GM03348 (cell line): ENCODE measurements around the gene TMEM132E.

Source experiments
- DNase-seq: peaks from one replicate; pipeline ENCODE4 v3.0.0; 2012; ENCODE audit warnings: low spot score

TMEM132E gene

DNA sequence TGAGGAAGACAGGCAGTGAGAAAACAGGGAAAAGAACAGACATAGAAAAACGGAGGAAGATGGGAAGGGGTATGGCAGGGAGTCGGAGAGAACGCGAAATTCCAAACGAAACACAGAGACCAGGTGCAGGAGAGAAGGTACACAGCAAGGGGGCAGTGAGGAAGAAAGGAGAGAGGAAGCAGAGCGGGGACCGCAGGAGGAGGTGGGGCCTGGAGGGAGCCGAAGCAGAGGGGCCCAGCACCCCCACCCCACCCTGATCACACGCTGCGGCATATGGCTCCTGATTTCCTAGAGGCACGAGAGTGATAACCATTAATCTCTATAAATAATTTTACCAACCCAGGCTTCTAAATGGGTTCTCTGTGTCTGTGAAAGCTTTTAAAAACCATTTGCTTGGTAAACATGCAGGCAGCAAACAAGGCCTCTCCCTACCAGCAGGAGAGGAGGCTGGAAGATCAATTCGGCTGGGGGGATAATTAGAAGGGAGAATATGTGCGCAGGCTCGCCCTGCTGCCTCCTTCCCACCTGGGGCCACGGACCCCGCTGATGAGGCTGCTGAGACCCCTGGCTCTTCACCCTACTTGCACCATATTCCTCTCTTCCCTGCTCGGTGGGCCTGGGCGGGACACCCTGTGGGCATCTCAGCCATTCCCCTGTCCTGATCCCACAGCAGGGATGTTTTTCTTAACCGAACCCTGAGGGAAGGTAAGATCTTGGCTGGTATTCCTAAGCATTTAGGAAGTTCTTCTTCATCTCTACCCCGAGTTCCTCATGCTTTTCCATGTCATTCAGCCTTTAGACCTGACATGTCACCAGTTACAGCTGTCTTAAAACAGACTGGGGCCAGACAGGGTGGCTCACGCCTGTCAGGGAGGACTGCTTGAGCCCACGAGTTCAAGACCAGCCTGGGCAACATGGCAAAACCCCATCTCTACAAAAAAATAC is 86.7 kb downstream of the TMEM132E start:
- DNase-seq, result no peak

GRCh38 chr17:34667656-34668055 is 88.3 kb downstream of the TMEM132E start:
- DNase-seq, result no peak

DNA sequence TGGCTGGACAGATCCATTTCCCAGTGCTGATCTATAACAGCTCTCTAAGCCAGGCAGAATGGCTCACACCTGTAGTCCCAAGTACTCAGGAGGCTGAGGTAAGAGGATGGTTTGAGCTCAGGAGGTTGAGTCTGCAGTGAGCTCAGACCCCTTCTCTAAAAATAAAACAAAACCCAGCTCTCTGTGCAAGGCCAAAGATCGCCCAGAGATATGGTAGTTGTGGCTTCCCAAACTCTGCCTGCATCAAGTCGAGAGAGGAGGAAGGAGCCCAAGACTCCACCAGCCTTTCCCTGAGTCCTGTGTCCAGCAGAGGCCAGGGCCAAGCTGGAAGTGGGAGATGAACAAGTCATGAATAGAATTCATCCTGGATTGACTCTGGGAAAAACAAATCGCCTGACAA is 88.8 kb downstream of the TMEM132E start:
- no peak for DNase-seq

DNA sequence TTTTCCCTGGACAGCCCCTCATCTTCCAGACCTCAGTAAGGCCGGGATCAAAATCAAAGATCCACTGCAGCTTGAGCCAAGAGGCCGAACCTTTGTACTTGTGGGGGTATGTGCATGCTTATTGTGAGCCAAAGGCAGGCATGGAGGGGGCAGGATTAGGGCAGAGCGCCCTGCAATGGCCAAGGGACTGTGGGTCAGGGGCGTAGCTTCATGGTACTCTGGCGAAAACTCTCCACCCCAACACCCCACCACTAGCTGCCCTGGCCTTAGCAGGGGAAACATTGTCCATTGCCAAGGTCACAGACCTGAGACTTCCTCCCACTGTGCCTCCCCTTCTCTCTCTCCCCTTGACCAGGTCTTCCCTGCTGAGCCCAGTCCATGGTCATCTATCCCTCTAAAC is 90.1 kb downstream of the TMEM132E start:
- no peak for DNase-seq

DNA sequence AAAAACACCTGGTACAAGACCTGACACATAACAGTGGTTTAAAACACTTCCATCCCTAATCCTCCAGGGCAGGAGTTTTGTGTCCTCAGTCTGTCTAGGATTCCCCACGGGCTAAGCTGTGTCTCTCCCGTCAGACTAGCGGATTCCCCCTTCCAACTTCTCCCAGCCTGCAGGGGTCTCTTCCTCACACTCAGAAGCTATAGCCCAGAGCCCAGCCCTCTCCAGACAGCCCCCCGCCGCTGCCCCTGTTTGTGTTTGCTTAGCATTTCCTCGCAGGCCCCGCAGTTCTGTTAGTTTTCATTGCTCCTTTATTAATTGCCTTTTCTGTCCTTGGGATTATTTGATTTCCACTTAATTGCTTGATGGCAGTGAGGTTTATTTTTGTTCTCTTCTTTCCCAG is 91.2 kb downstream of the TMEM132E start:
- DNase-seq, result no peak

DNA sequence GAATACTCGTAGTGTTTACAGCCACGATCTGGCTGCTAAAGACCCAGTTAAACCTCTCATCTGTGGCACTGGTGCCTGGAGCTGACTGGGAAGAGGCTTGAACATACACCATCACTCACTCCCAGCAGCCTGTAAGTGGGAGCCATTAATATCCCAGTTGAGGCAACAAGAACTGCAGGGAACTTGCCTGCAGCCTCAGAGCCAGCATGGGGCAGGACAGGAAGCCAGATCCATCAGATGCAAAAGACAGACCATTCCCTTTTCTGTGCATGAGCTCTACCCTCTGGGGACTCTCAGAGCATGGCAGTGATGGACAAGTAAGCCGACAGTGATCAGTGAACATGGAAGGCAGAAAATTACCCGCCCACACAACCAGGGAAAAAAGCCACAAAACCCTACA is 91.8 kb downstream of the TMEM132E start:
- DNase-seq, result no peak

- no peak for DNase-seq
Measured at GRCh38 chr17:34672176-34672785, 92.9 kb downstream of the TMEM132E start.

DNA sequence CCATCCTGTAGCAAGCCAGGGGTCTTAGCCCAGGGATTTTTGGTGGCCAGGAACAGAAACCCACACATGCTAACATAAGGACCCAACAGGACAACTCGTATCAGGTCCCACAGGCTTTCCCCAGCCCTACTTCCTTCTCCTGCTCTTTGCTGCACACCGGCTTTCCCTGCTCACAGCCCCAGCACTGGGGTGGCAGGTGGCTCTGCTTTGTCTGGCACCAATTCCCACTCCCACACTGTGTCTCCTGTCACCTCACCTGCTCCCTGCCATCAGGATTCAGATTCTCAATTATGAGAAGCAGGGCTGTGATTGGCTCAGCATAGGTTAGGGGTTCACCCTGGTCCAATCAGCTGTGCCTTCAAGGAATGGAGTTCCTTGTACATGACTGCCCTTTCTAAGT is 94.1 kb downstream of the TMEM132E start:
- DNase-seq, result no peak

DNA sequence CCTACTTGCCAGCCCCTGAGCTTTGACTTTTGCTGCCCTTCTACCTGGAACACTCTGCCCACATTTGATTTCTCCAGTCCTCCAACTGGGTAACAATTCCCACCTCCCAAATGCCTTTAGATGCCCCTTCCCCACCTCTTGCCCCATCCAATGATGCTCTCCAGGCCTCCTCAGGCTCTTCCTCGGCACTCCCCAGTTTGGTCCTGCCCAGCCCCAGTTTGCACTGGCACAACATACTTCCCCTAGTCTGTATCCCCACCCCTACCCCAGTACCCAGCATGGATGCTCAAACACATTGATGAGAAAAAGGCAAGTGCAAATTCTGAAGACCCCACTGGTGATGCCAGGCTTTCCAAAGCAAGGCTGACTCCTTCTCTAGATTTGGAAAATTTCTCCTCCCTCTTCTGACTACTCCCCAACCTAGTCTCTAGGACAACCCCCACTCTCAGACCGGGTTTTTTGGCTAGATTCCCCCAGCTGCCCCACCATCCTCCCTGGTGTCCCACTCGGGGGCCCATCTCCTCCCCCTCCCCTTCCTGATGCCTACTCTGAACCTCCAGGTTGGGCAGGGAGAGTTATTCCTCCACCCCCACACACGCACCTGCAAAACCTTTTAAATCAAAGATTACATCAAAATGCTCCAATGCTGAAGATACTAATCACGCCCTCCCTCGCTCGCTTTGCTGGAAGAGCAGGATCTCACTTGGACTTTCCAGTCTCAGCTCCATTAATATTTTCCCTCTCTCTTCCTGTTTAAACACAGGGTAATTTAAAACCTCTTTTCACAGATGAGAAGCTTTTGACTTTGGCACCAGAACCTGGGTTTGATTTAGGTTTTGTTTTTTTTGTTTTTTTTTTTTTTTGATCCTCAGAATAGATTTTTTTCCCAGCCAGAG is 94.9 kb downstream of the TMEM132E start:
- DNase-seq, result no peak

GRCh38 chr17:34675143-34675542 is 95.8 kb downstream of the TMEM132E start:
- DNase-seq, result no peak

- no peak for DNase-seq
Measured at GRCh38 chr17:34675605-34676004, 96.2 kb downstream of the TMEM132E start.

- DNase-seq, result no peak
Measured at GRCh38 chr17:34680151-34680550, 100.8 kb downstream of the TMEM132E start.

DNA sequence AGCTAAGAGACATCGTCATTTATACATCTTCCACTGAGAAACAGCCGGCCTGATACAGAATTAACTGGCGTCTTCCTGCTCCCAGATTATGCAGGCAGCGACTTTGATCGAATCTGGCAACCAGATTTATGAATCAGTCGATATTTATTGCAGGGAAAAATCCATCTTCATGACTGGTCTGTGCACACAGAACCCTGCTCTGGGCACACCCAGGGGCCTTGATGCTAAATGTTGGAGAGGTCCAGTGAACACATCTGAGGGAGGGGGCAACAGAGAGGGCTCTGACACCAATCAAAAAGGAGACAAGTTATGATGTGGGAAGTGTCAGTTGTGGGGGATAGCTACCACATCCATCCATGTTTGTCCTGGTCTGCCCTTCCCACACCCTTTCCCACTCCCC is 102.9 kb downstream of the TMEM132E start:
- no peak for DNase-seq

GRCh38 chr17:34683390-34683789 is 104.0 kb downstream of the TMEM132E start:
- DNase-seq, result no peak
